Adrenal gland (tissue), 5 donors: ENCODE results near the gene RCE1.

ENCODE experiments used
- CTCF ChIP-seq, 6 experiments: fragments of 450-650 bp in 4 of 6; fragments of 200-600 bp in 2 of 6; sonication (generic) in 1 of 6; IDR thresholded peaks; 1 replicate in 5 of 6; 2 replicates in 1 of 6; pipeline versions ENCODE4 v1.5.1 to v1.8.0; 2016 to 2021; ENCODE audit warnings: antibody characterized with exemption in 6 of 6, mild to moderate bottlenecking in 2 of 6, moderate library complexity in 1 of 6
- POLR2A ChIP-seq, 2 donors: fragments of 450-650 bp; IDR thresholded peaks; one replicate each; pipeline ENCODE4 v1.6.1; 2017; ENCODE audit warnings: antibody characterized with exemption in 2 of 2, mild to moderate bottlenecking in 2 of 2, moderate library complexity in 1 of 2
- donor health status: DM: no; HTN: no; CAD: no.

GRCh38 chr11:66823700-66824099, 19.5 kb upstream of the RCE1 start:
- TF ChIP-seq POLR2A (IDR thresholded peaks at IDR 0.05) (no peak), CTCF (IDR thresholded peaks at IDR 0.05) (no peak)
